ENCODE measurements around the gene UBE2C.

- no peak for TF ChIP-seq CTCF (IDR thresholded peaks at IDR 0.05; ENCODE audit: poor library complexity)
- no peak for TF ChIP-seq EZH2 (IDR thresholded peaks at IDR 0.05; ENCODE audit: borderline replicate concordance)
- no peak for TF ChIP-seq EZH2phosphoT487 (IDR thresholded peaks at IDR 0.05; ENCODE audit: low read depth, severe bottlenecking, unreplicated experiment)
These were observed 38.5 kb downstream of the UBE2C start for GRCh38 chr20:45850926-45851325.

All from hepatocyte (in vitro differentiated cells).